Hepatocyte (in vitro differentiated cells): ENCODE results near the gene HLX.

Experiments used
- EZH2 ChIP-seq: fragments of 200-600 bp; sonication (generic); IDR thresholded peaks from 2 replicates; pipeline ENCODE4 v1.6.1; 2016; ENCODE audit warnings: antibody characterized with exemption, mild to moderate bottlenecking, borderline replicate concordance
- TF ChIP-seq, protein P1 (sequence below): fragments of 200-600 bp; sonication (generic); IDR thresholded peaks from 2 replicates; pipeline ENCODE4 v1.5.1; 2016; ENCODE audit warnings: antibody characterized with exemption, mild to moderate bottlenecking; ENCODE audit not compliant: poor library complexity

GRCh38 chr1:220928320-220928719 is 49.1 kb downstream of the HLX start:
- TF ChIP-seq, protein P1, sequence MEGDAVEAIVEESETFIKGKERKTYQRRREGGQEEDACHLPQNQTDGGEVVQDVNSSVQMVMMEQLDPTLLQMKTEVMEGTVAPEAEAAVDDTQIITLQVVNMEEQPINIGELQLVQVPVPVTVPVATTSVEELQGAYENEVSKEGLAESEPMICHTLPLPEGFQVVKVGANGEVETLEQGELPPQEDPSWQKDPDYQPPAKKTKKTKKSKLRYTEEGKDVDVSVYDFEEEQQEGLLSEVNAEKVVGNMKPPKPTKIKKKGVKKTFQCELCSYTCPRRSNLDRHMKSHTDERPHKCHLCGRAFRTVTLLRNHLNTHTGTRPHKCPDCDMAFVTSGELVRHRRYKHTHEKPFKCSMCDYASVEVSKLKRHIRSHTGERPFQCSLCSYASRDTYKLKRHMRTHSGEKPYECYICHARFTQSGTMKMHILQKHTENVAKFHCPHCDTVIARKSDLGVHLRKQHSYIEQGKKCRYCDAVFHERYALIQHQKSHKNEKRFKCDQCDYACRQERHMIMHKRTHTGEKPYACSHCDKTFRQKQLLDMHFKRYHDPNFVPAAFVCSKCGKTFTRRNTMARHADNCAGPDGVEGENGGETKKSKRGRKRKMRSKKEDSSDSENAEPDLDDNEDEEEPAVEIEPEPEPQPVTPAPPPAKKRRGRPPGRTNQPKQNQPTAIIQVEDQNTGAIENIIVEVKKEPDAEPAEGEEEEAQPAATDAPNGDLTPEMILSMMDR: no peak
- TF ChIP-seq EZH2: no peak
